T-cell (primary cell): ENCODE data around the gene LRP1. TPM values are rescaled to one million over a fixed set of nuclear protein-coding genes. Genes with fewer than 3 reads are reported as not detected.

Source experiments
- ATAC-seq, 4 experiments: fragments of 200-7000 bp in 3 of 4; fragments of 150-1000 bp in 1 of 4; cut with Tn5 transposase; replicated peaks in 1 of 4; 1 replicate in 3 of 4; 2 replicates in 1 of 4; pipeline ENCODE4 v1.10.0; 2021; ENCODE audit warnings: moderate library complexity in 3 of 4, mild to moderate bottlenecking in 2 of 4, moderate number of reproducible peaks in 1 of 4
- CTCF ChIA-PET, 2 donors: fragments of 300-600 bp; sonication (Branson Sonifier 250); formaldehyde crosslinking; loops; one replicate each; lab custom pipeline; 2022; ENCODE audit warnings: antibody characterized with exemption in 2 of 2; lab: Charles Lee
- POLR2A ChIA-PET, 2 donors: fragments of 300-600 bp; sonication (Branson Sonifier 250); formaldehyde crosslinking; loops; one replicate each; lab custom pipeline; 2022; ENCODE audit warnings: antibody characterized with exemption in 2 of 2; lab: Charles Lee
- DNase-seq, 35 experiments: peaks; one replicate each; pipeline versions ENCODE4 v3.0.0 to v3.0.0-alpha.2; 2013 to 2023
- H3K27ac ChIP-seq: one replicate; pipeline ENCODE4 v1.5.1; 2013; ENCODE audit warnings: low read length
- H3K27me3 ChIP-seq, 2 experiments: replicated peaks in 1 of 2; 1 replicate in 1 of 2; 2 replicates in 1 of 2; pipeline versions ENCODE4 v1.6.1 to v1.7.0; 2013; ENCODE audit warnings: low read length in 1 of 2, mixed read lengths in 1 of 2; ENCODE audit not compliant: control insufficient read depth in 2 of 2, insufficient read depth in 2 of 2; ENCODE audit errors: extremely low read depth in 1 of 2
- H3K36me3 ChIP-seq, 2 donors: 1 replicate in 1 of 2; 2 replicates in 1 of 2; pipeline versions ENCODE4 v1.6.1 to v1.7.0; 2013; ENCODE audit warnings: low read length in 1 of 2; ENCODE audit not compliant: control insufficient read depth in 2 of 2, insufficient read depth in 1 of 2; ENCODE audit errors: extremely low read depth in 1 of 2
- H3K4me1 ChIP-seq, 2 experiments: 1 replicate in 1 of 2; 2 replicates in 1 of 2; pipeline versions ENCODE4 v1.6.1 to v1.7.0; 2013; ENCODE audit warnings: low read length in 2 of 2, mixed read lengths in 1 of 2; ENCODE audit not compliant: insufficient read depth in 2 of 2, control insufficient read depth in 1 of 2; ENCODE audit errors: extremely low read depth in 1 of 2
- H3K4me3 ChIP-seq, 2 donors: 1 replicate in 1 of 2; 2 replicates in 1 of 2; pipeline versions ENCODE4 v1.5.1 to v1.7.0; 2013; ENCODE audit warnings: mild to moderate bottlenecking in 2 of 2, low read length in 1 of 2, moderate library complexity in 1 of 2; ENCODE audit not compliant: control insufficient read depth in 1 of 2; ENCODE audit errors: extremely low read depth in 1 of 2
- H3K9me3 ChIP-seq: 2 replicates; pipeline ENCODE4 v1.7.0; 2013
- H3K27ac Mint-ChIP-seq, 2 donors: one replicate each; pipeline ENCODE4 v1.8.0; 2020 to 2021; ENCODE audit warnings: mild to moderate bottlenecking in 2 of 2, mixed read lengths in 2 of 2
- H3K27me3 Mint-ChIP-seq, 2 donors: one replicate each; pipeline ENCODE4 v1.8.0; 2021 to 2022; ENCODE audit warnings: mixed read lengths in 2 of 2
- H3K36me3 Mint-ChIP-seq: one replicate; pipeline ENCODE4 v1.8.0; 2021; ENCODE audit warnings: mixed read lengths
- H3K4me1 Mint-ChIP-seq, 3 donors: one replicate each; pipeline ENCODE4 v1.8.0; 2020 to 2022; ENCODE audit warnings: mixed read lengths in 3 of 3, mild to moderate bottlenecking in 1 of 3
- H3K4me3 Mint-ChIP-seq, 3 donors: one replicate each; pipeline ENCODE4 v1.8.0; 2020 to 2022; ENCODE audit warnings: mild to moderate bottlenecking in 3 of 3, mixed read lengths in 3 of 3, moderate library complexity in 3 of 3
- H3K9me3 Mint-ChIP-seq, 3 donors: one replicate each; pipeline ENCODE4 v1.8.0; 2020 to 2022; ENCODE audit warnings: mixed read lengths in 3 of 3
- WGBS: methylation state at CpG from one replicate; pipeline ENCODE4 v1.1.5; 2013; ENCODE audit warnings: missing lambda C conversion rate; ENCODE audit not compliant: insufficient coverage; 5-methylcytosine and 5-hydroxymethylcytosine counted together
- total RNA-seq, 35 experiments: library from RNA in 6 of 35; stranded (reverse) in 6 of 35; fragments of 120-200 nt in 1 of 35; gene quantifications; one replicate each; pipeline versions ENCODE4 v1.2.1 to v1.2.4 and lab custom pipeline; 2013 to 2026

The LRP1 gene
- total RNA-seq, 5 donors from 2014 or later (not counting 1 experiment from before 2014, with no cell fraction given) = 5.9 to 8.1 (median 7.7) TPM

- POLR2A ChIA-PET = interaction anchor here in 1 of 2 donors (0.6 kb wide), 1 partner anchor 19 kb away, joined by 7 read pairs; no protein-coding TSS in a partner anchor
- H3K27ac Mint-ChIP-seq = peak overlapping the region; percentile 92 to 97
- ATAC-seq = no peak
- H3K4me3 Mint-ChIP-seq = peak overlapping the region in 2 of 3 donors; percentile 31 to 73
- H3K4me1 Mint-ChIP-seq = peaks cover 53 to 76% (median 58%) of the 10 kb centered on the region in 3 donors
- peak overlapping the region; percentile 74 for H3K27ac ChIP-seq
- CTCF ChIA-PET = interaction anchor here (1.0 to 1.9 kb wide), 6 partner anchors 14 to 24 kb away, joined by 3 to 8 read pairs (median 4); partner anchors contain the start of genes STAT6 (in 2 of the 2) and NEMP1 (in 1 of the 2)
- peak overlapping the region in 1 of 2 donors; percentile 11 for H3K4me3 ChIP-seq
- H3K27me3 ChIP-seq = no peaks in the 10 kb centered on the region
- no peaks in the 10 kb centered on the region for H3K9me3 ChIP-seq
- H3K9me3 Mint-ChIP-seq = no peaks in the 10 kb centered on the region
- peaks cover 19% of the 10 kb centered on the region for H3K36me3 Mint-ChIP-seq
- peak in 1 of 35 experiments; percentile 12 for DNase-seq
- H3K27me3 Mint-ChIP-seq = no peaks in the 10 kb centered on the region
- H3K4me1 ChIP-seq = peaks cover 16 to 64% of the 10 kb centered on the region in 2 experiments
- peaks cover 12 to 54% of the 10 kb centered on the region in 2 donors for H3K36me3 ChIP-seq
- WGBS = 80% methylated on average over 1 of the region's 4 CpGs
Observed at GRCh38 chr12:57092876-57093414, 35.3 kb upstream of the LRP1 start.

DNA sequence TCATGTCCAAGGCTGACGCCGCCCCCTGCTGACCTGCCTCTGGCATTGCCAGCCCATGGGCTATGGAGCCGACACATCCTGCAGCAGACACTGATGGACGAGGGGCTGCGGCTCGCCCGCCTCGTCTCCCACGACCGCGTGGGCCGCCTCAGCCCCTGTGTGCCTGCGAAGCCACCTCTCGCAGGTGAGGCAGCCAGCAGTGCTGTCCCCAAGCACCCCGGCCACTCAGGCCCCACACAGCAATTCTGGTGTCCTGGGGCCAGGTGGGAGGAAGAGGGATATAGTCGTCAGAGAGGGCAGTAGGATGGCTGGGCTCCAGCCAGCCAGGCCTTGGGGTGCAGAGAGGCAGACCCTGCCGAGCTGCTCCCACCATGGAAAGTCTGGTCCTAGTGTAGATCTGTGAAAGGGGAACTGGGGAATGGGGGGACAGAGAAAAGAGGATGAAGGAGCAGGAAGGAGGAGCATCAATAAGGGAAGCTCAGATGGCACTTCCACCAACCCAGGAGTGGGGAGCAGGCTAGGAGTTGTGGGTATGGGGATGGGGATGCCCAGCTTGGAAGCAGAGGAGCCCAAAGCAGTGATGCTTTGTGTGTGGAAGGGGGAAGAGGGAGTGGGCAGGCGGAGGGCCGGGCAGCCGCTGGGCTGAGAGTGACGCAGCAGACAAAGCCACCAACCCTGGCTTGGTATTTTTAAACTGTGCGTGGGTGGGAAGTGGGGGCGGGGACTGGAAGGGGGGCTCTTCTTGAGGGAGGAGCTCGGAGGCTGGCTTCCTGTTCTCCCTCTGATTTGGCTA, 34.7 kb upstream of the LRP1 start:
- Histone ChIP-seq H3K9me3 (no peaks in the 10 kb centered on the region), H3K4me1 (peaks cover 16 to 58% of the 10 kb centered on the region in 2 experiments), H3K36me3 (peaks cover 14 to 60% of the 10 kb centered on the region in 2 donors), H3K27me3 (no peaks in the 10 kb centered on the region), H3K4me3 (peak overlapping the region in 1 of 2 donors; percentile 11), H3K27ac (peak overlapping the region; percentile 74)
- ChIA-PET POLR2A (interaction anchor here in 1 of 2 donors (1.3 kb wide), 1 partner anchor 17 kb away, joined by 7 read pairs; the partner anchor contains the start of gene STAT6), CTCF (interaction anchor here (0.9 to 1.9 kb wide), 7 partner anchors 11 to 24 kb away, joined by 3 to 7 read pairs (median 4); partner anchors contain the start of genes STAT6 (in 2 of the 2) and NEMP1 (in 1 of the 2))
- Mint-ChIP-seq H3K4me3 (peak overlapping the region in 2 of 3 donors; percentile 47 to 73), H3K4me1 (peaks cover 51 to 73% (median 54%) of the 10 kb centered on the region in 3 donors), H3K9me3 (no peaks in the 10 kb centered on the region), H3K27me3 (no peaks in the 10 kb centered on the region), H3K27ac (peak overlapping the region; percentile 92 to 97), H3K36me3 (peaks cover 20% of the 10 kb centered on the region)
- ATAC-seq (peak; percentile 38 to 70 (median 51)), DNase-seq (peak in 34 of 35 experiments; percentile 25 to 71 (median 54))
- WGBS = 43% methylated on average over 22 of the region's 24 CpGs

GRCh38 chr12:57094208-57095160, 33.8 kb upstream of the LRP1 start:
- Histone ChIP-seq H3K9me3 (no peaks in the 10 kb centered on the region), H3K4me3 (no peak overlapping the region), H3K27ac (peak overlapping the region; percentile 74), H3K4me1 (peaks cover 16 to 56% of the 10 kb centered on the region in 2 experiments), H3K27me3 (no peaks in the 10 kb centered on the region), H3K36me3 (peaks cover 19 to 69% of the 10 kb centered on the region in 2 donors)
- WGBS = 80% methylated on average over 6 of the region's 15 CpGs
- POLR2A ChIA-PET = interaction anchor here in 1 of 2 donors (1.3 kb wide), 1 partner anchor 17 kb away, joined by 7 read pairs; the partner anchor contains the start of gene STAT6
- H3K36me3 Mint-ChIP-seq = peaks cover 29% of the 10 kb centered on the region
- H3K4me1 Mint-ChIP-seq = peaks cover 51 to 79% (median 57%) of the 10 kb centered on the region in 3 donors
- H3K9me3 Mint-ChIP-seq = no peaks in the 10 kb centered on the region
- H3K27me3 Mint-ChIP-seq = no peaks in the 10 kb centered on the region
- ATAC-seq (no peak), DNase-seq (peak in 1 of 35 experiments; percentile 15)
- H3K4me3 Mint-ChIP-seq = peak overlapping the region in 1 of 3 donors; percentile 73
- CTCF ChIA-PET = interaction anchor here (0.9 to 1.9 kb wide), 7 partner anchors 10 to 25 kb away, joined by 3 to 7 read pairs (median 3); partner anchors contain the start of genes STAT6 (in 2 of the 2) and NEMP1 (in 1 of the 2)
- peak overlapping the region; percentile 77 to 97 for H3K27ac Mint-ChIP-seq

DNA sequence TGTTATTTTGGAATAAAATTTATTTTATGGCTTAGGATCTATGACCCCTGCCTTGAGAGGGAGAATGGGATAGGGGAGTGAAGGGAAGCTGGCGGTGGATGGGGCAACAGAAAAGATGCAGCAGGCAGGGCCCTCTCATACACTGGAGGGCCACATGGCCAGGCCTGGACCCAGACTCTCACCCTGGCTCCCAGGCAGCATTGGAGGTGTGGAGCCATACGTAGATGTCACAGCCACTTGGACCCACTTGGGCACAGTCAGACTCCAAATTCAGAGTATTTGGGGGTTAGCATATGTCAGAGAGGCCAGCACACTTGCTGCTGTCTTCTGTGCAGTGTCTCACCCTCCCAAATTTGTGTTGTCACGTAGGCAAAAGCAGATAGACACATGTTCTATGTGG, 32.8 kb upstream of the LRP1 start:
- ChIA-PET CTCF (interaction anchor here (0.7 to 1.4 kb wide), 3 partner anchors 24 to 905 kb away, joined by 3 to 5 read pairs (median 4); no protein-coding TSS in a partner anchor), POLR2A (no interaction called here)
- 87% methylated on average over 3 of the region's 3 CpGs for WGBS
- Histone ChIP-seq H3K27ac (no peak overlapping the region), H3K27me3 (no peaks in the 10 kb centered on the region), H3K4me3 (no peak overlapping the region), H3K4me1 (peaks cover 13 to 46% of the 10 kb centered on the region in 2 experiments), H3K9me3 (no peaks in the 10 kb centered on the region), H3K36me3 (peaks cover 19 to 78% of the 10 kb centered on the region in 2 donors)
- H3K36me3 Mint-ChIP-seq = peaks cover 38% of the 10 kb centered on the region
- H3K27ac Mint-ChIP-seq = peak overlapping the region; percentile 77 to 97
- H3K9me3 Mint-ChIP-seq = no peaks in the 10 kb centered on the region
- peaks cover 50 to 79% (median 57%) of the 10 kb centered on the region in 3 donors for H3K4me1 Mint-ChIP-seq
- no peaks in the 10 kb centered on the region for H3K27me3 Mint-ChIP-seq
- no peak overlapping the region for H3K4me3 Mint-ChIP-seq
- ATAC-seq (no peak), DNase-seq (peak in 1 of 35 experiments; percentile 0)

GRCh38 chr12:57096099-57096572, 32.1 kb upstream of the LRP1 start:
- Mint-ChIP-seq H3K36me3 (peaks cover 38% of the 10 kb centered on the region), H3K4me3 (no peak overlapping the region), H3K27ac (peak overlapping the region; percentile 40 to 97), H3K27me3 (no peaks in the 10 kb centered on the region), H3K4me1 (peaks cover 45 to 79% (median 55%) of the 10 kb centered on the region in 3 donors), H3K9me3 (no peaks in the 10 kb centered on the region)
- Histone ChIP-seq H3K36me3 (peaks cover 19 to 78% of the 10 kb centered on the region in 2 donors), H3K4me3 (no peak overlapping the region), H3K27ac (no peak overlapping the region), H3K9me3 (no peaks in the 10 kb centered on the region), H3K4me1 (peaks cover 9 to 39% of the 10 kb centered on the region in 2 experiments), H3K27me3 (no peaks in the 10 kb centered on the region)
- ChIA-PET POLR2A (no interaction called here), CTCF (interaction anchor here (1.1 to 1.4 kb wide), 2 partner anchors 25 to 27 kb away, joined by 3 to 4 read pairs; no protein-coding TSS in a partner anchor)
- WGBS = no CpG with 5 or more reads among the region's 6 CpGs
- ATAC-seq (no peak), DNase-seq (no peak)
